HepG2 (cell line): ENCODE results near the gene CTU1. TPM values are rescaled to one million over a fixed set of nuclear protein-coding genes. Genes with fewer than 3 reads are reported as not detected.

ENCODE experiments used
- ATAC-seq: fragments of 200-7000 bp; cut with Tn5 transposase; 3 replicates; pipeline ENCODE4 v1.9.1; 2020; ENCODE audit warnings: mild to moderate bottlenecking, moderate library complexity
- BruUV-seq: library from RNA; stranded (reverse); fragments of 400-500 nt; replicated peaks from 2 replicates; lab custom pipeline; 2021; lab: Mats Ljungman, UMichigan
- CTCF ChIA-PET: fragments of 300-600 bp; formaldehyde crosslinking; extraction: SDS; loops from one replicate; lab custom pipeline; 2021; ENCODE audit warnings: low total read pairs, inconsistent platforms, low intra/inter-chr PET ratio; lab: Yijun Ruan, JAX
- POLR2A ChIA-PET: fragments of 350-600 bp; sonication (Branson Sonifier 250); formaldehyde crosslinking; loops from one replicate; lab custom pipeline; 2020; ENCODE audit warnings: antibody characterized with exemption, inconsistent platforms; lab: Yijun Ruan, JAX
- DNase-seq: peaks from one replicate; pipeline ENCODE4 v3.0.0-alpha.2; 2015; ENCODE audit warnings: low spot score
- FAIRE-seq: peaks from 3 replicates; lab custom pipeline; 2011; peaks lifted over from hg19 to GRCh38; lab: Jason Lieb, UNC
- H2AFZ ChIP-seq: one replicate; pipeline ENCODE4 v1.6.1; 2011; ENCODE audit warnings: low read length, inconsistent platforms
- H3K27ac ChIP-seq: fragments of 300-600 bp; 3 replicates; pipeline ENCODE4 v1.8.0; 2011; ENCODE audit warnings: mixed run types, mild to moderate bottlenecking, mixed read lengths, low read length, inconsistent platforms; ENCODE audit not compliant: insufficient read depth; ENCODE audit errors: extremely low read length
- H3K27me3 ChIP-seq, 2 experiments: fragments of 200-600 bp in 1 of 2; 2 replicates in 1 of 2; 3 replicates in 1 of 2; pipeline versions ENCODE4 v1.6.0 to v1.8.0; 2011; ENCODE audit warnings: low read length in 2 of 2, mild to moderate bottlenecking in 2 of 2, moderate library complexity in 2 of 2, inconsistent platforms in 1 of 2; ENCODE audit not compliant: insufficient read depth in 2 of 2, control insufficient read depth in 1 of 2
- H3K36me3 ChIP-seq, 2 experiments: fragments of 200-600 bp in 1 of 2; replicated peaks in 1 of 2; 2 replicates in 1 of 2; 3 replicates in 1 of 2; pipeline versions ENCODE4 v1.5.1 to v1.8.0; 2011; ENCODE audit warnings: low read length in 2 of 2, inconsistent platforms in 1 of 2; ENCODE audit not compliant: insufficient read depth in 2 of 2, control insufficient read depth in 1 of 2
- H3K4me1 ChIP-seq: 2 replicates; pipeline ENCODE4 v1.5.1; 2012; ENCODE audit warnings: low read length, inconsistent platforms; ENCODE audit not compliant: insufficient read depth
- H3K4me2 ChIP-seq: 2 replicates; pipeline ENCODE4 v1.6.0; 2011; ENCODE audit warnings: low read depth, low read length, inconsistent platforms
- H3K4me3 ChIP-seq, 3 experiments: fragments of 200-600 bp in 1 of 3; sonication (generic), shearing (Covaris generic) in 1 of 3; replicated peaks in 1 of 3; 2 replicates each; pipeline ENCODE4 v1.5.1; 2011 to 2016; ENCODE audit warnings: low read length in 3 of 3, inconsistent platforms in 2 of 3, low read depth in 2 of 3, mild to moderate bottlenecking in 2 of 3, control low read depth in 1 of 3, mixed read lengths in 1 of 3; ENCODE audit not compliant: insufficient read depth in 1 of 3
- H3K79me2 ChIP-seq: one replicate; pipeline ENCODE4 v1.6.1; 2011; ENCODE audit warnings: low read length, inconsistent platforms; ENCODE audit not compliant: insufficient read depth
- H3K9ac ChIP-seq: 2 replicates; pipeline ENCODE4 v1.6.0; 2011; ENCODE audit warnings: mild to moderate bottlenecking, low read depth, low read length, inconsistent platforms; ENCODE audit not compliant: insufficient read depth
- H3K9me3 ChIP-seq: 2 replicates; pipeline ENCODE4 v1.5.1; 2012; ENCODE audit warnings: mild to moderate bottlenecking, low read length
- H4K20me1 ChIP-seq: 2 replicates; pipeline ENCODE4 v1.6.0; 2011; ENCODE audit warnings: inconsistent platforms, mild to moderate bottlenecking, low read length, moderate library complexity; ENCODE audit not compliant: insufficient read depth
- NFKBIZ ChIP-seq: IDR thresholded peaks from 2 replicates; pipeline ENCODE4 v1.6.1; 2018; ENCODE audit warnings: missing genetic modification reagents, missing compliant biosample characterization
- SIX4 ChIP-seq: sonication (generic); formaldehyde crosslinking; IDR thresholded peaks from 2 replicates; pipeline ENCODE4 v1.4.0; 2020; ENCODE audit warnings: missing genetic modification reagents
- SRSF9 ChIP-seq: fragments of 200-400 bp; formaldehyde crosslinking; IDR thresholded peaks from 2 replicates; pipeline ENCODE4 v1.6.1; 2018; ENCODE audit warnings: borderline replicate concordance, mild to moderate bottlenecking, low read depth, low read length; ENCODE audit not compliant: insufficient read depth, poor library complexity, severe bottlenecking
- ZFX ChIP-seq: sonication (generic); formaldehyde crosslinking; IDR thresholded peaks from 2 replicates; pipeline ENCODE4 v1.4.0; 2020; ENCODE audit warnings: mild to moderate bottlenecking, low read depth, missing genetic modification reagents, moderate library complexity
- ZNF33A ChIP-seq: sonication (generic); formaldehyde crosslinking; IDR thresholded peaks from 2 replicates; pipeline ENCODE4 v1.5.1; 2020; ENCODE audit warnings: missing genetic modification reagents, mild to moderate bottlenecking, moderate library complexity, borderline replicate concordance
- ZNF432 ChIP-seq: sonication (generic); formaldehyde crosslinking; IDR thresholded peaks from 2 replicates; pipeline ENCODE4 v1.5.0; 2020; ENCODE audit warnings: missing genetic modification reagents, mild to moderate bottlenecking, borderline replicate concordance
- ZNF891 ChIP-seq: sonication (generic); formaldehyde crosslinking; IDR thresholded peaks from 2 replicates; pipeline ENCODE4 v1.5.0; 2020; ENCODE audit warnings: mild to moderate bottlenecking, missing genetic modification reagents
- ZSCAN9 ChIP-seq: IDR thresholded peaks from 2 replicates; pipeline ENCODE4 v1.6.1; 2016; ENCODE audit warnings: borderline replicate concordance
- WGBS: methylation state at CpG from one replicate; pipeline ENCODE4 v1.1.6; 2017; ENCODE audit warnings: low lambda C conversion rate; 5-methylcytosine and 5-hydroxymethylcytosine counted together
- in situ Hi-C: cut with HindIII; loops from 2 replicates; pipeline ENCODE4 v1.10.0; 2017; ENCODE audit warnings: low pct_unique_long_range_greater_than_20kb; ENCODE audit not compliant: extremely low pct_ligation_motif_present
- intact Hi-C: fragments of 100-400 bp; cut with micrococcal nuclease; formaldehyde crosslinking; loops from one replicate; pipeline ENCODE4 v1.10.0; 2022; ENCODE audit not compliant: unreplicated experiment
- polyA plus RNA-seq, 8 experiments: library from polyadenylated mRNA; depleted of rRNA in 3 of 8; stranded (reverse) in 7 of 8; unstranded in 1 of 8; fragments of >200 nt; fragmentation: Illumina TruSeq in 4 of 8; extraction: Trizol in 4 of 8; gene quantifications; 2 replicates each; pipeline versions ENCODE4 v1.2.1 to v1.2.3, GENCODE V29; 2011 to 2016; ENCODE audit warnings: low read depth in 4 of 8, missing spikeins in 1 of 8, mixed read lengths in 1 of 8; ENCODE audit not compliant: insufficient read depth in 1 of 8
- total RNA-seq, 5 experiments: library from RNA; depleted of rRNA; stranded (reverse); fragments of >200 nt; fragmentation: Illumina TruSeq; extraction: Trizol; gene quantifications; 2 replicates each; pipeline ENCODE4 v1.2.3, GENCODE V29; 2016; ENCODE audit warnings: low read depth in 1 of 5
- TF ChIP-seq, protein P1 (sequence below): sonication (generic); formaldehyde crosslinking; conservative IDR thresholded peaks from 2 replicates; pipeline ENCODE4 v1.8.1; 2023; ENCODE audit warnings: missing genetic modification reagents
- TF ChIP-seq, protein P2 (sequence below): sonication (generic); formaldehyde crosslinking; IDR thresholded peaks from 2 replicates; pipeline ENCODE4 v1.5.0; 2020; ENCODE audit warnings: missing genetic modification reagents, mild to moderate bottlenecking, borderline replicate concordance
- TF ChIP-seq, protein P3 (sequence below): sonication (generic); formaldehyde crosslinking; IDR thresholded peaks from 2 replicates; pipeline ENCODE4 v1.4.0; 2020; ENCODE audit warnings: low read depth, mild to moderate bottlenecking, missing genetic modification reagents
- TF ChIP-seq, protein P4 (sequence below): conservative IDR thresholded peaks from 2 replicates; pipeline ENCODE4 v1.6.1; 2018; ENCODE audit warnings: missing genetic modification reagents
- TF ChIP-seq, protein P5 (sequence below): sonication (generic); formaldehyde crosslinking; IDR thresholded peaks from 2 replicates; pipeline ENCODE4 v1.4.0; 2020; ENCODE audit warnings: missing genetic modification reagents
- TF ChIP-seq, protein P6 (sequence below): IDR thresholded peaks from 2 replicates; pipeline ENCODE4 v1.6.1; 2016; ENCODE audit warnings: missing biosample characterization, missing genetic modification reagents, low read depth

CTU1 gene
- total and polyA plus RNA-seq, 2 of the 13 experiments (the other 11 are each of a cell fraction or from before 2014, with no cell fraction given): 1.9 to 2.9 TPM

DNA sequence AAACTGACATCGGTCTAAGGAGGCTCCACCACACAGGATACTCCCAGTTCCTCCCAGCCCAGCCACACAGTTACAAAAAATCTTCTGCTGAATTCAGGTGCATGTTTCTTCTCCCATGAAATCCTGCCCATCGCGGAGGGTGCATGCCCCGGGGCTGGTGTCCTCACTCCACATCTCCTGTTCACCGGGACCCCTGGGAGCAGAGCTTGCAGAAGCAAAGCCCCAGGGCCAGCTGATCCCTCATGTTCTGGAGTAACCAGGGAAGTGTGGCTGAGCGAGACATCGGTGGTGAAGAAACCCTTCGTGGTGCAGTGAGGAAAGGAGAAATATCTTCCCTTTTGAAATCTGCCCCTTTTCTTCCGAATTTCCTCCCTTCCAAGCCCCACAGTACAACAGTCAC is 15.6 kb upstream of the CTU1 start:
- Histone ChIP-seq H3K79me2 (no peaks in the 10 kb centered on the region), H3K9ac (no peak overlapping the region), H3K36me3 (no peaks in the 10 kb centered on the region), H3K4me1 (no peaks in the 10 kb centered on the region), H2AFZ (no peak overlapping the region), H3K9me3 (no peaks in the 10 kb centered on the region), H3K4me2 (no peak overlapping the region), H3K27ac (no peak overlapping the region), H3K27me3 (peaks cover 4 to 51% of the 10 kb centered on the region in 2 experiments; a peak in 4 of 5 replicates), H3K4me3 (no peak overlapping the region), H4K20me1 (no peaks in the 10 kb centered on the region)
- FAIRE-seq: no peak
- BruUV-seq: no TSS peak
- intact Hi-C loops: no loop called here
- POLR2A ChIA-PET: no interaction called here
- in situ Hi-C loops: no loop called here
- DNase-seq: no peak
- ATAC-seq: no peak
- CTCF ChIA-PET: no interaction called here
- 33% methylated on average over 9 of the region's 9 CpGs for WGBS
- TF ChIP-seq, protein P1, sequence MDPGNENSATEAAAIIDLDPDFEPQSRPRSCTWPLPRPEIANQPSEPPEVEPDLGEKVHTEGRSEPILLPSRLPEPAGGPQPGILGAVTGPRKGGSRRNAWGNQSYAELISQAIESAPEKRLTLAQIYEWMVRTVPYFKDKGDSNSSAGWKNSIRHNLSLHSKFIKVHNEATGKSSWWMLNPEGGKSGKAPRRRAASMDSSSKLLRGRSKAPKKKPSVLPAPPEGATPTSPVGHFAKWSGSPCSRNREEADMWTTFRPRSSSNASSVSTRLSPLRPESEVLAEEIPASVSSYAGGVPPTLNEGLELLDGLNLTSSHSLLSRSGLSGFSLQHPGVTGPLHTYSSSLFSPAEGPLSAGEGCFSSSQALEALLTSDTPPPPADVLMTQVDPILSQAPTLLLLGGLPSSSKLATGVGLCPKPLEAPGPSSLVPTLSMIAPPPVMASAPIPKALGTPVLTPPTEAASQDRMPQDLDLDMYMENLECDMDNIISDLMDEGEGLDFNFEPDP (CRISPR knock-in tag): no peak
- TF ChIP-seq, protein P2, sequence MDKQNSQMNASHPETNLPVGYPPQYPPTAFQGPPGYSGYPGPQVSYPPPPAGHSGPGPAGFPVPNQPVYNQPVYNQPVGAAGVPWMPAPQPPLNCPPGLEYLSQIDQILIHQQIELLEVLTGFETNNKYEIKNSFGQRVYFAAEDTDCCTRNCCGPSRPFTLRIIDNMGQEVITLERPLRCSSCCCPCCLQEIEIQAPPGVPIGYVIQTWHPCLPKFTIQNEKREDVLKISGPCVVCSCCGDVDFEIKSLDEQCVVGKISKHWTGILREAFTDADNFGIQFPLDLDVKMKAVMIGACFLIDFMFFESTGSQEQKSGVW (CRISPR knock-in tag): no peak
- TF ChIP-seq, protein P3, sequence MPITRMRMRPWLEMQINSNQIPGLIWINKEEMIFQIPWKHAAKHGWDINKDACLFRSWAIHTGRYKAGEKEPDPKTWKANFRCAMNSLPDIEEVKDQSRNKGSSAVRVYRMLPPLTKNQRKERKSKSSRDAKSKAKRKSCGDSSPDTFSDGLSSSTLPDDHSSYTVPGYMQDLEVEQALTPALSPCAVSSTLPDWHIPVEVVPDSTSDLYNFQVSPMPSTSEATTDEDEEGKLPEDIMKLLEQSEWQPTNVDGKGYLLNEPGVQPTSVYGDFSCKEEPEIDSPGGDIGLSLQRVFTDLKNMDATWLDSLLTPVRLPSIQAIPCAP: no peak
- TF ChIP-seq SRSF9: no peak
- no peak for TF ChIP-seq ZNF33A (CRISPR knock-in tag)
- TF ChIP-seq, protein P4, sequence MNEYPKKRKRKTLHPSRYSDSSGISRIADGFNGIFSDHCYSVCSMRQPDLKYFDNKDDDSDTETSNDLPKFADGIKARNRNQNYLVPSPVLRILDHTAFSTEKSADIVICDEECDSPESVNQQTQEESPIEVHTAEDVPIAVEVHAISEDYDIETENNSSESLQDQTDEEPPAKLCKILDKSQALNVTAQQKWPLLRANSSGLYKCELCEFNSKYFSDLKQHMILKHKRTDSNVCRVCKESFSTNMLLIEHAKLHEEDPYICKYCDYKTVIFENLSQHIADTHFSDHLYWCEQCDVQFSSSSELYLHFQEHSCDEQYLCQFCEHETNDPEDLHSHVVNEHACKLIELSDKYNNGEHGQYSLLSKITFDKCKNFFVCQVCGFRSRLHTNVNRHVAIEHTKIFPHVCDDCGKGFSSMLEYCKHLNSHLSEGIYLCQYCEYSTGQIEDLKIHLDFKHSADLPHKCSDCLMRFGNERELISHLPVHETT (CRISPR knock-in tag): no peak
- no peak for TF ChIP-seq ZNF432 (CRISPR knock-in tag)
- no peak for TF ChIP-seq SIX4 (CRISPR knock-in tag)
- no peak for TF ChIP-seq ZNF891 (CRISPR knock-in tag)
- TF ChIP-seq ZFX: no peak
- TF ChIP-seq, protein P5, sequence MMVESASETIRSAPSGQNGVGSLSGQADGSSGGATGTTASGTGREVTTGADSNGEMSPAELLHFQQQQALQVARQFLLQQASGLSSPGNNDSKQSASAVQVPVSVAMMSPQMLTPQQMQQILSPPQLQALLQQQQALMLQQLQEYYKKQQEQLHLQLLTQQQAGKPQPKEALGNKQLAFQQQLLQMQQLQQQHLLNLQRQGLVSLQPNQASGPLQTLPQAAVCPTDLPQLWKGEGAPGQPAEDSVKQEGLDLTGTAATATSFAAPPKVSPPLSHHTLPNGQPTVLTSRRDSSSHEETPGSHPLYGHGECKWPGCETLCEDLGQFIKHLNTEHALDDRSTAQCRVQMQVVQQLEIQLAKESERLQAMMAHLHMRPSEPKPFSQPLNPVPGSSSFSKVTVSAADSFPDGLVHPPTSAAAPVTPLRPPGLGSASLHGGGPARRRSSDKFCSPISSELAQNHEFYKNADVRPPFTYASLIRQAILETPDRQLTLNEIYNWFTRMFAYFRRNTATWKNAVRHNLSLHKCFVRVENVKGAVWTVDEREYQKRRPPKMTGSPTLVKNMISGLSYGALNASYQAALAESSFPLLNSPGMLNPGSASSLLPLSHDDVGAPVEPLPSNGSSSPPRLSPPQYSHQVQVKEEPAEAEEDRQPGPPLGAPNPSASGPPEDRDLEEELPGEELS (CRISPR knock-in tag): no peak
- no peak for TF ChIP-seq ZSCAN9 (CRISPR knock-in tag)
- TF ChIP-seq NFKBIZ (CRISPR knock-in tag): no peak
- TF ChIP-seq, protein P6, sequence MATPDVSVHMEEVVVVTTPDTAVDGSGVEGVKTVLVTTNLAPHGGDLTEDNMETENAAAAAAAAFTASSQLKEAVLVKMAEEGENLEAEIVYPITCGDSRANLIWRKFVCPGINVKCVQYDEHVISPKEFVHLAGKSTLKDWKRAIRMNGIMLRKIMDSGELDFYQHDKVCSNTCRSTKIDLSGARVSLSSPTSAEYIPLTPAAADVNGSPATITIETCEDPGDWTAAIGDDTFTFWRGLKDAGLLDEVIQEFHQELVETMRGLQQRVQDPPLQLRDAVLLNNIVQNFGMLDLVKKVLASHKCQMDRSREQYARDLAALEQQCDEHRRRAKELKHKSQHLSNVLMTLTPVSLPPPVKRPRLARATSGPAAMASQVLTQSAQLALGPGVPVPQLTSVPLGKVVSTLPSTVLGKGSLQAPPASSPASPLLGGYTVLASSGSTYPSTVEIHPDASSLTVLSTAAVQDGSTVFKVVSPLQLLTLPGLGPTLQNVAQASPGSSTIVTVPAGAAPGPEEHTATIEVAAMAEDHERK (CRISPR knock-in tag): no peak
